HG03097 (cell line): ENCODE measurements around the gene ERH.
"Not testable (repeated sequence)": the region's sequence is repeated elsewhere in the genome, so short reads cannot be mapped to it uniquely, and the experiment has no call there.

Experiments used
- ATAC-seq: cut with Tn5 transposase; IDR thresholded peaks from one replicate; pipeline ENCODE4 v1.9.1; 2021; ENCODE audit not compliant: unreplicated experiment, low FRiP score

Gene ERH

DNA sequence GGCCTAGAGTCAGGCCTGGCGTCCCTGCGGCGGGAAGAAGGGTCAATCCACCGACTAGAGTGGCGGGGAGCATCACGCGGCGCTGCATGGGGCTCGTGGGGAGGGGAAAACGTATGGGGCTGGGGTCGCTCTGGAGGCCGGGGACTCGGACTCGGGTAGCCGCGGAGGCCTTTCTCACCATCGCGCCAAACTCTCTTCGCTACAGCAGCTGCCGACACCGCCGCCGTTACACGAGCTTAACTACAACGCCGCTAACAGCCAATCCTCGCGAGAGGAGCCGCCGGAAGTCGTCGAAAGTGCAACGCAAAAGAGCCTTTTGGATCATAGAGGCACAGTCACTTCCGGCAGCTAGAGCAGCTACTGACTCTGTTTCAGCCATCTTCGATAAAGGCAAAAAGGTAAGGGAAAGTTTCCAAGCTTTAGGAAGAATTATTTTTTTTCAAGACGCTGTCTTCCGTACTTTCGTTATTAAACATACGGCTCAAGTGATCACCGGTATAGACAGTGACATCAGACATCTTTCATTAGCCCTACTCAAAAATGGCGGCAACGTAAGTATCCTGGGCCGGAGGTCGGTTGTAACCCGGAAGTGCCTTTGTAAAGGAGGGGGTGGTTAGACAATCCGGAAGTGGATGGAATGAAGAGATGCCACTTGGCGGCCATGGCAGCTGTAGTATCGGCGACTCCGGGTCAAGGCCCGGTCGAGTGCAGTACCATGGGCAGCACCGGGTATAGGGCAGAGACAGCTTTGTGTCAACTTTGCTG, at the start of gene ERH, which contains the start of gene SLC39A9:
Gene ERH, minus strand, starts transcription at position 247 of the 765 bp plus-strand sequence. Its CDS starts 66 bp downstream, at position 181.
Gene SLC39A9, plus strand, starts transcription at position 640 of the 765 bp plus-strand sequence. CDS start 678 bp downstream, outside the sequence.
- ATAC-seq: peak; percentile 78

DNA sequence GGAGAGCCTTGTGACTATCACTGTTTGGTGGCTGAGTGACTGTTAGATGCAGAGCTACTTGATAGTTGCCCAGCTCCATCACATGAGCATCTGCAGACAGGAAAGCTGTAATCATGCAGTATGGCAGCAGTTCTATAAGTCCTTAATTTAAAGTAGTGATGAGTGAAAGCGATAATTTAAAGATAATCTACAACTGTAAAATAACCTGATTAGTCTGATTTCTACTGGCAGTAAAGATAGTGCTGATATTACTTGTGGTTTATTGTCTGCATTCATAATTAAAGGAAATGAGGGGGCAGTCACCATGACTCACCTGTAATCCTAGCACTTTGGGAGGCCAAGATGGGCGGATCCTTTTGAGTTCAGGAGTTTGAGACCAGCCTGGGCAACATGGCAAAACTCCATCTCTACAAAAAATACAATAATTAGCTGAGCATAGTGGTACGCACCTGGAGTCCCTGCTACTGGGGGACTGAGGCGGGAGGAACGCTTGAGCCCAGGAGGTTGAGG, 45.3 kb upstream of the ERH start:
- no peak for ATAC-seq

DNA sequence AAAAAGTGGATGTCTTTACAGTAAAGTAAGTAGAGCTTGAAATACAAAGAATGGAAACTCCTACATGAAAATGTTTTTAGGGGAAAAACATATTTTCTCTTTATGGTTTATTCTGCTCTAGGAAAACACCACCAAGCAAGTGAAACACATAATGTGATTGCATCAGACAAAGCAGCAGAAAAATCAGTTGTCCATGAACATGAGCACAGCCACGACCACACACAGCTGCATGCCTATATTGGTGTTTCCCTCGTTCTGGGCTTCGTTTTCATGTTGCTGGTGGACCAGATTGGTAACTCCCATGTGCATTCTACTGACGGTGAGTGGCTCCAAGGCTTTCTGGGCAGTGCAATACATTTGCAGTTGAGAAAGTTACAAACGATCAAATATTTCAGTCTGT, 43.8 kb upstream of the ERH start:
- no peak for ATAC-seq

DNA sequence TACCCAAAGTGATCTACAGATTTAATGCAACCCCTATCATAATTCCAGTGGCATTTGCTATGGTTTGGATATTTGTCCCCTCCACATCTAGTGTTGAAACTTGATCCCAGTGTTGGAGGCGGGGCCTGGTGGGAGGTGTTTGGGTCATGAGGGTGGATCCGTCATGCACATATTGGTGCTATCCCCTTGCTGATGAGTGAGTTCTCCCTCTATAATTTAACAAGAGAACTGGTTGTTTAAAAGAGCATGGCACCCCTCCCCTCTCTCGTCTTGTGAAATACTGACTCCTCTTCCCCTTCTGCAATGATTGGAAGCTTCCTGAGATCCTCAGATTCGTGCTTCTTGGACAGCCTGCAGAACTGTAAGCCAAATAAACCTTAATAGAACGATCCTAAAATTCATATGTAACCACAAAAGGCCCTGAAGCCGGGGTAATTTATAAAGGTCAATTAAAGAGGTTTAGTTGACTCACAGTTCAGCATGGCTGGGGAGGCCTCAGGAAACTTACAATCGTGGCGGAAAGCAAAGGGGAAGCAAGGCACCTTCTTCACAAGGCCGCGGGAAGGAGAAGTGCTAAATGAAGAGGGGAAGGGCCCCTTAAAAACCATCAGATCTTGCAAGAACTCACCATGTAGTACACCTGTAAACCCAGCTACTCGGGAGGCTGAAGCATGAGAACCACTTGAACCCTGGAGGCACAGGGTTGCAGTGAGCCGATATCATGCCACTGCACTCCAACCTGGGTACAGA, 41.6 kb upstream of the ERH start:
- ATAC-seq: no peak

DNA sequence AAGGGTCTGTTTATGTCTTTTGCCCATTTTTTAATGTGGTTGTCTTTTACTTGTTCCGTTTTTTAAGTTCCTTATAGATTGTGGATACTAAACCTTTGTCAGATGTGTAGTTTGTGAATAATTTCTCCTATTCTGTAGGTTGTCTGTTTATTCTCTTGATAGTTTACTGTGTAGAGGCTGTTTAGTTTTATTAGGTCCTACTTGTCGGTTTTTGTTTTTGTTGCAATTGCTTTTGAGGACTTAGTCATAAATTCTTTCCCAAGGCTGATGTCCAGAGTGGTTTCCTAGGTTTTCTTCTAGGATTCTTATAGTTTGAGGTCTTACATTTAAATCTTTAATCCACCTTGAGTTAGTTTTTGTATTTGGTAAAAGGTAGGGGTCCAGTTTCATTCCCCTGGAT, 34.3 kb upstream of the ERH start:
- no peak for ATAC-seq

DNA sequence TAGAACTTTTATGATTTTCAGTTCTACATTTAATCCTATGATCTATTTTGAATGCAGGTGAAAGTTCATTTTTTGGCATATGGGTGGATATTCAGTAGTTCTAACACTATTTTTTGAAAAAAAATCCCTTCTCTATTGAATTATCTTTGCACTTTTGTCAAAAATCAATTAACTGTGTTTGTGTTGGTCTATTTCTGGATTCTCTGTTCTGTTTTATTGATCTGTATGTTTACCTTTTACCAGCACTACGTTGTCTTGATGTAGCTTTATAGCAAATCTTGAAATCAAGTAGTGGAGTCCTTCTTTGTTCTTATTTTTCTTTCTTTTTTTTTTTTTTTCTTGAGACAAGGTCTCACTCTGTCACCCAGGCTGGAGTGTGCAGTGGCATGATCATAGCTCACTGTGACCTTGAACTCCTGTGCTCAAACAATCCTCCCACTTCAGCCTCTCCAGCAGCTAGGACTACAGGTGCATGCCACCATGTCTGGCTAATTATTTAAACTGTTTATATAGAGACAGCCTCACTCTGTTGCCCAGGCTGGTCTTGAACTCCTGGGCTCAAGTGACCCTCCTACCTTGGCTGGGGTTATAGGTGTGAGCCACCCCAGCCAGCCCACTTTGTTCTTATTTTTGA, 32.3 kb upstream of the ERH start:
- ATAC-seq: no peak

DNA sequence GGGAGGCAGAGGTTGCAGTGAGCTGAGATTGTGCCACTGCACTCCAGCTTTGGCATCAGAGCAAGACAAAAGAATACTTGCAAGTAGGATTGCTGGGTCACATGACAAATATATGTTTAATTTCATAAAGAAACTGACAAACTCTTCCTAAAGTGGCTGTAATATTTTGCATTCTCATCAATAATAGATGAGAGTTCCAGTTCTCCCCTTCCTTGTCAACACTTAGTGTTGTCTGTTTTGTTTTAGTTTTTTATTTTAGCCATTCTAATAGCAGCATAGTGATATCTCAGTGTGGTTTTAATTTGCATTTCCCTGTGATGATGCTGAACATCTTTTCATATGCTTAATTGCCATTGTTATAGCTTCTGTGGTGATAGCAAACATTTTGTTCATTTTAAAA, 31.5 kb upstream of the ERH start:
- no peak for ATAC-seq

DNA sequence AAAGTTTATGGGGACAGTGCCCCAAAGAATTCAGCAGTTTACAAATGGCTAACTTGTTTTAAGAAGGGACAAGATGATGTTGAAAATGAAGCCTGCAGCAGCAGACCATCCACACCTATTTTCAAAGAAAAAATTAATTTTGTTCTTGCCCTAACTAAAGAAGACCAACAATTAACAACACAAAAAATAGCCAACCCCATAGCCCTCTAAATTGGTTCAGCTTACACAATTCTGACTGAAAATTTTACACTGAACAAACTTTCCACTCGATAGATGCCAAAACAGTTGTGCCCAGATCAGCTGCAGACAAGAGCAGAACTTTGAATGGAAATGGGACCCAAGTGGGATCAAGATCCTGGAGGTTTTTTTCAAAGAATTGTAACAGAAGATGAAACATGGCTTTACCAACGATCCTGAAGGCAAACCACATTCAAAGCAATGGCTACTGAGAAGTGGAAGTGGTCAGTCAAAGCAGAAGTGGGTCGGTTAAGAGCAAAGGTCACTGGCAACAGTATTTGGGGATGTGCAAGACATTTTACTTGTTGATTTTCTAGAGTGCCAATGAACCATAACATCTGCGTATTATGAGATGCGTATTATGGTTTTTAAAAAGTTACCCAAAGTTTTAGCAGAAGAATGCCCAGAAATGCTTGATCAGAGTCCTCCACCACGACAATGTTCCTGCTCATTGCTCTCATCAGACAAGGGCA, 30.3 kb upstream of the ERH start:
- ATAC-seq: no peak

DNA sequence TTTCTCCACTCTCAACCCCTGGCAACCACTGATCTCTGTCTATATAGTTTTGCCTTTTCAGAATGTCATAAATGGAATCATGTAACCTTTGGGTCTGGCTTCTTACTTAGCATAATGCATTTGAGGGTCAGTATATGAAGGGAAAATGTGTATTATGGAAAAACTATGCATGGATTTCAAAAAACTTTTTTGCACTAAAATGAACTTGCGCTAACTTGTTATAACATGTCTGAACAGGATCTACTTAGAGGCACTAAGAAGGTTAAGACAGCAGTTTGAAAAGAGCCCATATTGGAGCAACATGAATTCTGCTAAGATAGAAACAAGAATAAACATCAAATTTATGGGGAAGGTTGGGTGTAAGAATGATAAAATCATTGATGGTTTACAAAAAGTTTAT, 29.5 kb upstream of the ERH start:
- no peak for ATAC-seq

DNA sequence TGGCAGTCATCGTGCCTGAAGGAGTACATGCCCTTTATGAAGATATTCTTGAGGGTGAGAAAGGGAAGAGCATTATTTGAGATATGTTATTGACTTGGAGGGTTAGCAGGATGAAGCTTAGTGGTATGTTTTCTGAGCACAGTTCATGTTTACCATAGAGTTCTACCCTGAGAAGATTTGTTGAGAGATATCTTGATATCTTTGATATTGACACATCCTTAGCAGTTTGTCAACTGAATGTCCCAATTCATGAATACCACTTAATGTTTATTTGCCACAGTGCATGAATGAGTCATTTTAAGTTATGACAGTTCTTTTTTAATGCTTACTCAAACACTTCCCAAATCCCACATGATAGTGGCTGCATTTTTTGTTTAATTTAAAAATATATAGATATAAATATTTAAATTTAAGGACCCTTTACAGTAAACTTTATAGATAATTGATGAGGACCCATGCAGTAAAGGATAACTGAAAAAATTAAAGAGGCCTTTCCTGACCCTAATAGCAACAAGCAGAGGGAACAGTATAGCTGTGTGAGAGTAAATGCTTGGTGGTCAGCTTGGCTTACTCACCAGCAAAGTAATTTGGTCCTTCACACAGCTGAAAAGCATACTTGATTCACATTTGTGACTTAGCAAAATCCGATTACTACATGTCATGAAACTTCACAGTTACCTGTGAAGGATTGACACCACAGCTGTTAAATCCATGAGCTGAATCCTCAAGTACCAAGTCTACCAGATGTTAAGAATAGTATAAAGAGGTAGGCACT, 26.2 kb upstream of the ERH start:
- ATAC-seq: no peak

DNA sequence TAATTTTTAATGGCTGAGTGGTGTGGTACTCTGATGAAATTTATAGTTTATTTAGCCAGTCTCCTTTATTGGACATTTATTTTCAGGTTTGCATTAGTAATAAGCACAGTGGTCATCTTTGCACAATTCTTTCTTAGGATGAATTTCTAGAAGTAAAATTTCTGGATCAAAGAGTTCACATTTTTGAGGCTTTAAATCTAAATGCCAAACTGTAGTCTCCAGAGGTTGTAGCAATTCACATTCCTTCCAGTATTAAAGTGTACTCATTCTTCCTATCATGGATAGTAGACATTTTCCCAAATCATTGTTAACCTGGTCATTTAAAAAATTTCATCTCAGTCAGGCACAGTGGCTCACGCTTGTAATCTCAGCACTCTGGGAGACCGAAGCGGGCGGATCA, 25.2 kb upstream of the ERH start:
- ATAC-seq: no peak

DNA sequence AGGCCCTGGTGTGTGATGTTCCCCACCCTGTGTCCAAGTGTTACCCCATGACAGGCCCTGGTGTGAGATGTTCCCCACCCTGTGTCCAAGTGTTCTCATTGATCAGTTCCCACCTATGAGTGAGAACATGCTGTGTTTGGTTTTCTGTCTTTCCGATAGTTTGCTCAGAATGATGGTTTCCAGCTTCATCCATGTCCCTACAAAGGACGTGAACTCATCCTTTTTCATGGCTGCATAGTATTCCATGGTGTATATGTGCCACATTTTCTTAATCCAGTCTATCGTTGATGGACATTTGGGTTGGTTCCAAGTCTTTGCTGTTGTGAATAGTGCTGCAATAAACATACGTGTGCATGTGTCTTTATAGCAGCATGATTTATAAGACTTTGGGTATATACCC, 18.0 kb upstream of the ERH start:
- not testable (repeated sequence) for ATAC-seq

DNA sequence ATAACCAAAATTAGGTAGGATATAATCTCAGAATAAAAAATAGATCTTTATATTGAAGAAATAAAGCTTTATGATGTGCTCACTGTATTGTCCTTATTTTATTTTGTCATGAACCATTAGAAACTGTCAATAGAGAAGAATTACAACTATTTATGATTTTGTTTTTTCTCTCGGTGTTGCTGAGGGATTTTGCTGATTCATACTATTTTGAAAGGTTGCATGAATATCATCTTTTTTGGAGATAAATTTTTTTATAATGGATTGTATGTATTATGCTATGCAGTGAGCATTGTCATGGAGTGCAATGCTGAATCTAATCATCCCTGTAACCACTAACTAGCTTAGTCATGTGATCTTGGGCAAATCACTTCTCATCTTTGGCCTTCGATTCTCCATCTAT, 15.4 kb upstream of the ERH start:
- no peak for ATAC-seq

DNA sequence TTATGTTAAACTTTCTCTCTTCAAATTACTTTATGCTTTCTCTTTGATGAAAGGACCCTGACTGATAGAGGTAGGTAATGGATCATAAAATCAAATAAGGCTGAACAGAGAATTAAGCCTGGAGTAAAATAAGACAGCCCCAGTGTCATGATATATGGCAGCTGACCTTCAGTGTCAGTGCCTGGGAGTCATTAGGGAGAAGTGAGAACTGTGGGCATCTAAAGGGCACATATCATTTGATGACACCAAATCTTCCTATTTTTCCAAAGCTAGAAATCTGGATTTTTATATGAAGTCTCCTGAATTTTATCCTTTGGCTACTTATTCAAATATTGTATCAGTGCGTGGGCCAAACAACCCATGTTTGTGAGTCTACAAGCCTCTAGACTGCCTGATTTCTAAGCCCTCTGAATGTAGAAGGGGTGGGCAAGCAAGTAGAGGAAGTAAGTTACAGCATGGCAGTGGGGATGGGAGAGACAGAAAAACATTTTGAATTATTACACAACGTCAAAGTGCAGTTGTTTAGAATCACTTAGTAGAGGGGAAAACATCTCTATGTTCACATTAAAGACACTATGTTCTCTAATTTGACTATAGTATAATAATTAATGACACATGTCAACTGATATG, 10.3 kb upstream of the ERH start:
- ATAC-seq: no peak

DNA sequence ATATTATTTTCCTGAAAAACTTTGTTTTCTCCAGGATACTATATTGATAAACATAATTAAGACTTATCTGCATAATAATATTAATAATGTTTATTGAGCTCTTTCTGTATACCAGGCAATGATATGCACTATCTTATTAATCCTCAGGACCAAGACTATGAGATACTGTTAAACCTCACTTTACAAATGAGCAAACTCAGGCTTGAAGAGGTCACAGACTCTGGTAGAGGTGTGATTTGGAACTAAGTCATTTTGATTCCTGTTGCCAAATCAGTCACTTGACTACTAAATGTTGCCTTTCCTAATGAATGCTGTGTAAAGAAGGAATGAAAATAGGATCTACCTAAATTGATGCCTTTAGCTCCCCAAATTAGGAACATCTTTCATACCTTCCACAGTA, 7.7 kb upstream of the ERH start:
- ATAC-seq: no peak

DNA sequence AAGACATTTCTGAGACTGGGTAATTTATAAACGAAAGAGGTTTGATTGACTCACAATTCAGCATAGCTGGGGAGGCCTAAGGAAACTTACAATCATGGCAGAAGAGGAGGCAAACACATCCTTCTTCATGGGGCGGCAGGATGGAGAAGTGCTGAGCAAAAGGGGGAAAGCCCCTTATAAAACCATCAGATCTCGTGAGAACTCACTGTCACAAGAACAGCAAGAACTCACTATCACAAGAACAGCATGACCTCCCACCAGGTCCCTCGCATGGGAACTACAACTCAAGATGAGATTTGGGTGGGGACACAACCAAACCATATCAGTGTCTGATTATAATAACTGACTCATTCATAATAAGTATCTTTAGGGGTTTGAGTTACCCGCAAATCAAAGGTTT, 6.8 kb upstream of the ERH start:
- no peak for ATAC-seq

DNA sequence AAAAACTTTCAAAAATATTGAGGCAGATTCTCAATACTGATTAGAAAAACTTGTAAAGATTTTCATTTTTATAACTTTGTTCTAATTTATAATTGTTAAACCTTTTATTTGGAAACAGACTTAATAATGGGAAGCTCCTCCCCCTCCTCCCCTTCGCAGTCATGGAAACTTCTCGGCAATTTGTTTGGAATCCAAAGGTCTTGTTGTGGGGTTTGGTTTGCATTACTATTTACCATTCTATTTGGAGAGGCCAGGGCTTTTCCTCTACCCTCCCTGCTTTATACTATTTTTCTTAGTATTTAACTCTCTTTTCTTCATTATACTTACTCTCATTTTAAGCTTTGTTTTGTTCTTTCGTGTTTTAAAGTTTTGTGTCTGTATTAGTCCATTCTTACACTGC, 6.4 kb upstream of the ERH start:
- no peak for ATAC-seq

DNA sequence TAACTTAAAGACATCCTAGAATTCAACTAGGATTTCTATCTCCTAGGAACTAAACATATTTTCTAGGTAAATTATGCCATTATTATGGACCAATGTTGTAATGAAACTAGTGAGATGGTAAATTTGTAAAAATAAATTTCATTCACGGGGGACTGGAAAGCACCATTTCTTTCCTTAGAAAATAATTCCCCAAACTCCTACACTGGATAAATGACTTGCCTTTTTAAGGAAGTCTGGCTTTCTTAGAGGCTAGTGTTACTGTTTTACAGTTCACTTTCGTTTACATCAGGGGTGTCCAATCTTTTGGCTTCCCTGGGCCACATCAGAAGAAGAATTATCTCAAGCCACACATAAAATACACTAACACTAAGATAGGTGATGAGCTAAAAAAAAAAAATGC, 3.7 kb upstream of the ERH start:
- no peak for ATAC-seq

DNA sequence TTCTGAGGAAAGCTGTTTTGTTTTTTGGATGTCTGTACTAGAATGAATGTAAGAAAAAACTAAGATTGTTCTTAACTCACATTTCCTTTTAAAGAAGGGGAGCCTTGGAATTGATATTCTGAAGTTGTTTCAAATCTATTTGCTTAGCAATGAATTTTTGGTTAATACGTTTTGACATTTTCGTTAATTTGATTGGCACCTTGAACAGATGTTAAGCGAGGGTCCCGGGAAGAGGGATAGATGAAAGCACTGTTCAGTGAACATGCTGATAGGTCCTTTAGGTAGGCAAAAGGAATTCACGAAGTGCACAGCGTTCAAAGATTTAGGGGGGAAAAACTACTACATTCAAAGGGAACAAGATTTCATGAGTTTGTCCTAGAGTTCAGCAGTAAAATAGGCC, 2.1 kb upstream of the ERH start:
- ATAC-seq: no peak

DNA sequence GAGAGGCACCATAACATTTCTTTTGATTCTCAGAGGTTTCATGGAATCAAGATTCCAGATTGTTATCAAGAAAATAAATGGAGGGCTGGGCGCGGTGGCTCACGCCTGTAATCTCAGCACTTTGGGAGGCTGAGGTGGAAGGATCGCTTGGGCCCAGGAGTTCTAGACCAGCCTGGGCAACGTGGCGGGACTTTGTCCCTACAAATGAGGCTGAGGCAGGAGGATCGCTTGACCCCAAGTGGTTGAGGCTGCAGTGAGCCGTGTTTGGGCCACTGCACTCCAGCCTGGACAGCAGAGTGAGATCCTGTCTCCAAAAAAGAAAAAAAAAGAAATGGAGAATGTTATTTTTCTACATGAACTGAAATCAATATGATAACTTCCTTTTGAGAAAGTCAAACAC, 1.7 kb upstream of the ERH start:
- no peak for ATAC-seq
